ENCODE results near the gene C7orf57.

C7orf57 gene

GRCh38 chr7:48087349-48087748 is 52.0 kb downstream of the C7orf57 start:
- no peak for DNase-seq

GRCh38 chr7:48088559-48089045 is 53.3 kb downstream of the C7orf57 start:
- no peak for DNase-seq

- peak; percentile 98 for DNase-seq
Observed at GRCh38 chr7:48089046-48090003, 54.0 kb downstream of the C7orf57 start, which contains the start of gene UPP1. Gene UPP1, plus strand, starts transcription at chr7:48089265. Its CDS starts 5,519 bp downstream, at chr7:48094784.

GRCh38 chr7:48090095-48090805 is 54.9 kb downstream of the C7orf57 start:
- DNase-seq, result no peak

- no peak for DNase-seq
Observed at GRCh38 chr7:48091506-48092433, 56.4 kb downstream of the C7orf57 start.

GRCh38 chr7:48094861-48095293 is 59.5 kb downstream of the C7orf57 start:
- DNase-seq, result no peak

GRCh38 chr7:48096273-48096672 is 60.9 kb downstream of the C7orf57 start:
- peak; percentile 68 for DNase-seq

- peak; percentile 47 for DNase-seq
Observed at GRCh38 chr7:48097521-48098231, 62.3 kb downstream of the C7orf57 start.

- DNase-seq, result no peak
Observed at GRCh38 chr7:48098846-48099245, 63.5 kb downstream of the C7orf57 start.

GRCh38 chr7:48099781-48100180 is 64.4 kb downstream of the C7orf57 start:
- no peak for DNase-seq

- DNase-seq, result no peak
Observed at GRCh38 chr7:48101352-48101751, 66.0 kb downstream of the C7orf57 start.

- DNase-seq, result peak; percentile 60
Observed at GRCh38 chr7:48101968-48102367, 66.6 kb downstream of the C7orf57 start.

- DNase-seq, result no peak
Observed at GRCh38 chr7:48102530-48102929, 67.2 kb downstream of the C7orf57 start.

- no peak for DNase-seq
Observed at GRCh38 chr7:48105045-48105444, 69.7 kb downstream of the C7orf57 start.

- DNase-seq, result no peak
Observed at GRCh38 chr7:48106906-48107659, 71.7 kb downstream of the C7orf57 start.

- no peak for DNase-seq
Observed at GRCh38 chr7:48107926-48108472, 72.7 kb downstream of the C7orf57 start.

- DNase-seq, result no peak
Observed at GRCh38 chr7:48108959-48109847, 73.9 kb downstream of the C7orf57 start.

- DNase-seq, result peak; percentile 94
Observed at GRCh38 chr7:48109848-48110663, 74.7 kb downstream of the C7orf57 start.

GRCh38 chr7:48110868-48111267 is 75.5 kb downstream of the C7orf57 start:
- no peak for DNase-seq
